GM12891 (cell line): ENCODE measurements around the gene NAA10.

Experiments
- POLR2A ChIP-seq: IDR thresholded peaks from 2 replicates; pipeline ENCODE4 v1.6.1; 2011; ENCODE audit warnings: low read depth, low read length, control low read depth
- POLR2AphosphoS5 ChIP-seq: IDR thresholded peaks from 2 replicates; pipeline ENCODE4 v1.6.1; 2011; ENCODE audit warnings: low read depth, low read length, control low read depth

- no peak for TF ChIP-seq POLR2A
- no peak for TF ChIP-seq POLR2AphosphoS5
Measured at GRCh38 chrX:153922932-153923857, 11.6 kb downstream of the NAA10 start.
